ENCODE data around the gene PHF8.

The PHF8 gene

DNA sequence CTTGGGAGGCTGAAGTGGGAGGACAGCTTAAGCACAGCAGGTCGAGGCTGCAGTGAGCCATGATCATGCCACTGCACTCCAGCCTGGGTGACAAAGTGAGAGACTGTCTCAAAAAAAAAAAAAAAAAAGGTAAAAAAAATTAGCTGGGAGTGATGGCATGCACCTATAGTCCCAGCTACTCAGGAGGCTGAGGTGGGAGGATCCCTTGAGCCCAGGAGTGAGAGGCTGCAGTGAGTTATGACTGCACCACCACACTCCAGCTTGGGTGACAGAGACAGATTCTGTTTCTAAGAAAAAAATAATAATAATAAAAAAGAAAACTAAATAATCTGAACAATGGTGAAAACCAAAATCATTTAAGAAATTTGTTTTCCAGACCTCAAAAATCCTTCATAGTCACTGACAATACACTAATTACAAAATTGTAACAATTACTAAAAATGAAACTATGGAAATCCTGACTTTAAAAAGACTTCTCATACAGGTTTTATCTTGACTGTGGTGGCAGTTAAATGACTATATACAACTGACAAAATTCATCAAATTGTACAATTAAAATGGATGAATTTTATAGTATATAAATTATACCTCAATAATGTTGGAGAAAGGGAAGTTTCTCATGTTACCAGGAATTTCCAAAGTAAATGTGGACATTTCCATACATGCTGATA is 31.3 kb downstream of the PHF8 start:
- DNase-seq (ENCODE audit: low read depth in 3 of 3), result no peak

DNA sequence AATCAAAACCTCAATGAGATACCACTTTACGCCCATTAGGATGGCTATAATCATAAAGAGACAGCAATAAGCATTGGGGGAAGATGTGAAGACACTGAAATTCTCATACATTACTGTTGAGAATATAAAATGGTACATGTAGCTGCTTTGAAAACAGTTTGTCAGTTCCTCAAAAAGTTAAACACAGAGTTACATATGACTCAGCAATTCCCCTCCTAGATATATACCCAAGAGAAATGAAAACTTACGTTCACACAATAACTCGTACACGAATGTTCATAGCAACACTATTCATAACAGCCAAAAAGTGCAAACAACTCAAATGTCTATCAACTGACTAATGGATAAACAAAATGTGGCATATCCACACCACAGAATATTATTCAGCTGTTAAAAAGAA is 36.6 kb downstream of the PHF8 start:
- DNase-seq (ENCODE audit: low read depth in 3 of 3), result no peak

GRCh38 chrX:53997724-53998123 is 46.5 kb downstream of the PHF8 start:
- no peak for DNase-seq (ENCODE audit: low read depth in 3 of 3)

GRCh38 chrX:53992589-53992988 is 51.7 kb downstream of the PHF8 start:
- DNase-seq (ENCODE audit: low read depth in 3 of 3), result no peak

DNA sequence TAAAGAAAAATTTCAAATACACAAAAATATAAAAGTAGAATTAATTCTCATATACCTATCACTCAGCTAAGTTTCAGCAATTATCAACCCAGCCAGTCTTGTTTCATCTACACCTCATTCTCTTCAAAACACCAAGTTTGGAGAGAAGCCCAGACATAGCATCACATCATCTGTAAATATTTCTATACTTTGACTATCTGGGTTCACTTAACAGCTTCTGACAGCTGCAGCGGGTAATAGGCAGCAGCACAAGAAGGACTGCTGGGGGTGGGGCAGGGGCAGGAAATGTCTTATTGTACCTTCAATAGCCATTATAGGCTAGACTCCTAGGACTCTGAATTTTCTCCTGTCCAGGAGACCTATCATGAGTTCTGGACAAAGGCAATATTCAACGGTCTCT is 54.1 kb downstream of the PHF8 start:
- no peak for DNase-seq (ENCODE audit: low read depth in 3 of 3)

DNA sequence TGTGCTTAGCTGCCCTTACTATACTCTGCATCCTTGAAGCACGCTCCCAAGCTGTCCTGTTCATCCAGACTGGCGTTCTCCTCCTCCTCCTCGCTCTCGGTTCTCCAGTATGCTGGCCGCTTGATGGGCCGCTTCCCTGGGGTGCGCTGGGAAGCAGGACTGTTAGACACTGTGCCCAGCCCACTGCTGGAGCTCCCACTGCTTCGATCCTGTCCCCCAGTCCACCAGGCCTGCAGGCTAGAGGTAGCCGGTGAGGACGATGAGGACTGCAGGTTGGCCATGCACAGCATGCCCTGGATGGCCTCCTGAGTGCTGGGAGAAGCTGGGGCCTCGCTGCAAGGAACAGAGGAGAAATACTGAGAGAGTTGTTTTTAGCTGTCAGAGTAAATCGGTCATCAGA is 59.4 kb downstream of the PHF8 start:
- DNase-seq (ENCODE audit: low read depth in 3 of 3), result no peak

DNA sequence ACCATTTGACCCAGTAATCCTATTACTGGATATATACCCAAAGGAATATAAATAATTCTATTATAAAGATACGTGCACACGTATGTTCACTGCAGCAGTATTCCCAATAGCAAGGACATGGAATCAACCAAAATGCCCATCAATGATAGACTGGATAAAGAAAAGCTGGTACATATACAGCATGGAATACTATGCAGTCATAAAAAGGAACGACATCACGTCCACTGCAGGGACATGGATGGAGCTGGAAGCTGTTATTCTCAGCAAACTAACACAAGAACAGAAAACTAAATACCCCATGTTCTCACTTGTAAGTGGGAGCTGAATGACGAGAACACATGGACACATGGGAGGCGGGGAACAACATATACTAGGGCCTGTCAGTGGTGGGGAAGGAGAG is 69.7 kb downstream of the PHF8 start:
- no peak for DNase-seq (ENCODE audit: low read depth in 3 of 3)

DNA sequence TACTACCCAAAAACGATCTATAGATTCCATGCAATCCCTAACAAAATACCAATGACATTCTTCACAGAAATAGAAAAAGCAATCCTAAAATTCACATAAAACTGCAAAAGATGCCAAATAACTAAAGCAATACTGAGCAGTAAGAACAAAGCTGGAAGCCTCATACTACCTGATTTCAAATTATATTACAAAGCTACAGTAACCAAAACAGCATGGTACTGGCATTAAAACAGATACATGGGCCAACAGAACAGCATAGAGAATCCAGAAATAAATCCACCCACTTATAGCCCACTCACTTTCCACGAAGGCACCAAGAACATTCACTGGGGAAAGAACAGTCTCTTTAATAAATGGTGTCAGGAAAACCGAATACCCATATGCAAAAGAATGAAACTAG is 74.7 kb downstream of the PHF8 start:
- no peak for DNase-seq (ENCODE audit: low read depth in 3 of 3)

DNA sequence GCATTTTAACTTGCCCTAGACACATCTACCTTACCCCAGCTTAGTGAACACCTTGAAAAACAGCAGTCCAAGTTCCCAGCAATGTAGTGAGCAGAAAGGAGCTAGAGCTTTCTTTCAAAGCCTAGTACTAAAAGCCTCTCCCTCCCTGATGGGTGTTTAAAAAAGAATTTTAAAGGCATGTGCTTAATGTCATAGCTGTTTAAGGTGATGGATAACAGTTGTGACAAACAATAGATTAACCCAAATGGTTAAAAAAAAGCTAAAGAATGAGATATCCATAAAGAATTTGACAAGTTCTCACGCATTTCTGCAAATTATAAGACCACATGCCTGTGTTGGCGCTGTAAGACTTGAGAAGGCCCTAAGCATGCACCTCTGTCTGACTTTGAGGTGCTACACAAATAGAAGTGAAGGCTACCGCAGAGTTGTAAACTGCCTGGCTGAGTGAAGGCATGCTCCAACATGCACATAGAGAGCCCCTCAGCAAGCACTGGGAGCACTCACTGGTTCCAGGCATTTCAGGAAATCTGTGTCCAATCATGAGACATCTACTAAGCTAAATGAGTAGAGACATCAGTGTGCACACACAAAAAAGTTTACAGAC is 94.0 kb downstream of the PHF8 start:
- DNase-seq (ENCODE audit: low read depth in 3 of 3), result no peak

DNA sequence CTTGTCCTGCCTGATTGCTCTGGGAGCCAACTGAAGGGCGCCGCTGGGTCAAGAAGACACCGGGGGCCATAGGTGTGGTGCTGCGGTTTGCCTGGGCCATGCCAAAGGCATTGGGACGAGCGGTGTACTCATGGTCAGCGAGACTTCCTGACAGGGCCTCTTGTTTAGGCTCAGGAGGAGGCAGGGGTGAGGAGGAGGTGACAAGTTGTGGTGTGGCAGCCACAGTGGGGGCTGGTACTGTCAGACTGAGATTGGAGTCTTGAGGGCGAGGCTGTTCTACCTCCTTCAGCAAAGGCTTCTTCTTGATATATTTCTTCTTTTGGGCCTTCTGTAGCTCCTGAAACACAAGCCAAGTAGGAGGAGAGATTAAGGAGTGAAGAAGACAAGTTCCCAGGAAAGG is 104.1 kb downstream of the PHF8 start:
- DNase-seq (ENCODE audit: low read depth in 3 of 3), result no peak

DNA sequence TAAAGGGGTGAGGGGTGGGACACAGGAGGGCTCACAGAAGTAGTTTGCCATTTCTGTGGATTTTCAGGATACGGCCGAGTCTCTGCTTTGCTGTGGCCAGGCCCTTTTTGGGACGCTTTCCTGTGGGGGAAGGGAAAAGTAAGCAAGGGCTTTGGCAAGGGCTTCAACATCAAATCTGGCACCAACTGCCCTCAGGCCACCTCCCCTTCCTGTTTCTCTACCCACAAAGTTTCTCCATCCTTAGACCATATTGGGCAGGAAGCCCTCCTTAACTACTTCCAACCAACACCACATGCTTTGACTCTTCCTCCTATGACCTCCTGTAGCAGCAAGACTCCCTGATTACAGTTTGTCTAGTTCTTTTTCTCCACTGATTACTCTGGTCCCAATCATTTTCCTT is 105.1 kb downstream of the PHF8 start:
- no peak for DNase-seq (ENCODE audit: low read depth in 3 of 3)

GRCh38 chrX:53930515-53931380 is 113.5 kb downstream of the PHF8 start:
- DNase-seq (ENCODE audit: low read depth in 3 of 3), result no peak

DNA sequence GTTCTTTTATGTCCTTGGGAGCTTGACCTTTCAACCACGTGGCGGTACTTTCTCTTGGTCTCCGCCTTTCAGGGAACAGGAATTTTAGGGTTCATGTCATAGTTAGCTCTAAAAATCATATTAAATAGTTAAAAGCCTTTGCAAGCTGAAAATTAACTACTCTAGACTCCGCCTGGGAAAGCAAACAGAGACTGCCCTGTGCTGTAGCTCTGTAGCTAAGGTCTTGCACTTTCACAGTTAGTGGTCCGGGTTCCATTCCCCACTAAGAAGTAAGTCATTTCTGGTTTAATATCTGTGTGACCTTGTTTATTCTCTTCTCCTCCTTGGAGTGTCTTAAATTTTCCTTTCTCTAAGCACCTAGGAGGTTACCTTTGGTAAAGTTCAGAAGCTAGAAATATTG is 118.2 kb downstream of the PHF8 start:
- no peak for DNase-seq (ENCODE audit: low read depth in 3 of 3)

DNA sequence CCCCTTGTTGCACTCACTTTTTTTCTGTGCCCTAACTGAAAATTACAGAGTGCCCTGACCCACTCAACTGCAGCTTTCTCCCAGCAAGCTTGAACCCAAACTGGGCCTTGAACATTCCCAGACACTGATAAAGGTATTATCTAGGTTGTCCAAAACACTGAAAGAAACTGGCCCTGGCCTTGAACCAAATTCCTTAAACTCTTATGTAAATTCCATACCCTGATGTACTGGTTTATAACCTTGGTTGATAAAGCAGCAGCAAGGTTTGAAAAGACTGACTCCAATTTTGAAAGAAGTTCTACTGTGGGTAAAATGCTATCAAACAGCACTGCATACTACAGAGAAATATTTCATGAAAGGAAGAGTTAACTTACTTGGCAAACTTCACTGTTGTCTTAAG is 125.6 kb downstream of the PHF8 start:
- no peak for DNase-seq (ENCODE audit: low read depth in 3 of 3)

- no peak for DNase-seq (ENCODE audit: low read depth in 3 of 3)
Observed at GRCh38 chrX:53900623-53901022, 143.7 kb downstream of the PHF8 start.

GRCh38 chrX:53895270-53895669 is 149.0 kb downstream of the PHF8 start:
- no peak for DNase-seq (ENCODE audit: low read depth in 3 of 3)
